Measurements from ENCODE around the gene SBF2. TPM values are rescaled to one million over a fixed set of nuclear protein-coding genes. Genes with fewer than 3 reads are reported as not detected.
"Not testable (repeated sequence)": the region's sequence is repeated elsewhere in the genome, so short reads cannot be mapped to it uniquely, and the experiment has no call there.

SBF2 gene
- total RNA-seq, 2 donors from 2014 or later, result 53.4 to 58.9 TPM

DNA sequence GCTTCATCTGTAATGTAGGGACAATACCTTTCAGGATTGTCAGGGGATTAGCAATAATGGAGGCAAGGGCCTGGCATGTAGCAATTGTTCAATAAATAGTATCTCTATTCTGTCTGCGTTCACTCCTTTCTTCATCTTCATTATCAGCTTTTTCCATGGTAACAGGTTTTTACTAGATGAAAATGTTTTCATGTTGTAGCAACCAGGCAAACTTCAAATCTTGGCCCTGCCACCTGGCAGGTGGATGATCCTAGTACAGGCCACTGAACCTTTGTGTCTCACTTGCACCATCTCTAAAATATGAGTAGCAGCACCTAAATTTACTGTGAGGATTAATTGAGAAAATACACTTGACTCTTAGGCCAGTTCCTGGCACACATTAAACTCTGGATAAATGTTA, 546.8 kb downstream of the SBF2 start:
- no peak for DNase-seq (ENCODE audit: low spot score)
- intact Hi-C loops (cut with DNase I), result loop anchor here in 1 of 2 donors (5.0 kb wide), 1 partner anchor 275 kb away; no protein-coding TSS in a partner anchor

DNA sequence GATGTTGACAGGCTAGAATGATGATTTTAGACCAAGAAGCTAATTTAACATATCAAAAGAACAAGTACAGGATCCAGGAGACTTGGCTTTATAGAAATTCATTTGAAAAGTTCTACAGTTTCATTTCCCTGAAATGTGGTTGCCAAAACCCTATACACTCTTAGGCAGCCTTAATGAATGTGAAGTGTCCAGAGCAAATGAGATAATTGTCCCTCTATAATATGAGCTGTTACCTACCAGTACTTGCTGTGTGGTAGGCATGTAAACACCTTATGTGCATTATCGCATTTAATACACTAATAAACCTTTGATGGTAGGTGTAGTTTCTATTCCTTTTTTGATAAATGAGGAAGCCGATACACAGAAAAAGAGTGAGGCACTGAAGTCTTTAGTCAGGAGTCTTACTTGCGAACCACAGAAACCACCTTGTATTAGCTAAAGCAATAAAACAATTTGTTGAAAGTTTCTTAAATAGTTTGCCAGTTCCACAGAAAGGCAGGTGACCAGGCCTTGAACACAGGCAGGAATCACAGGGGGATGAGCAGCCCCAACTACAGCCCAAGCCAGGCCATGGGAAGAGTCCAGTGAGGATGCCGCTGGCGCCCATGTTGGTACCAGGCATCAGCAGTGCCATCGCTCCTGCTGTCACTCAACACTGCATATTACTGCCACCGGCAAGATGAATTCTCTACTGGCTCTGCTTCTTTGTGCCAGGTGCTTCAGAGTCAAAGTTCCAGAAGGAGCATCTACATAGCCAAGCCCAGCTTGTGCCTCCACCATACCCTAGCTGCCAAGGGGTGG, 548.4 kb downstream of the SBF2 start:
- intact Hi-C loops (cut with DNase I), result loop anchor here in 1 of 2 donors (5.0 kb wide), 1 partner anchor 273 kb away; no protein-coding TSS in a partner anchor
- DNase-seq (ENCODE audit: low spot score), result no peak

DNA sequence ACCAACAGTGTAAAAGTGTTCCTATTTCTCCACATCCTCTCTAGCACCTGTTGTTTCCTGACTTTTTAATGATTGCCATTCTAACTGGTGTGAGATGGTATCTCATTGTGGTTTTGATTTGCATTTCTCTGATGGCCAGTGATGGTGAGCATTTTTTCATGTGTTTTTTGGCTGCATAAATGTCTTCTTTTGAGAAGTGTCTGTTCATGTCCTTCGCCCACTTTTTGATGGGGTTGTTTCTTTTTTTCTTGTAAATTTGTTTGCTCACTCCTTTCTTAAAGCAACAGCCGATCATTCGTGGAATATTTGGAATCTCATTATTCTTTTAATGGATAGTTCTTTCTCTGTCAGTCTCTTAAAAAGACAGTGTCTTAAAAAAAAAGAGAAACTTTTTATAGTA, 550.5 kb downstream of the SBF2 start:
- intact Hi-C loops (cut with DNase I); DNase-seq (ENCODE audit: low spot score): not testable (repeated sequence)

DNA sequence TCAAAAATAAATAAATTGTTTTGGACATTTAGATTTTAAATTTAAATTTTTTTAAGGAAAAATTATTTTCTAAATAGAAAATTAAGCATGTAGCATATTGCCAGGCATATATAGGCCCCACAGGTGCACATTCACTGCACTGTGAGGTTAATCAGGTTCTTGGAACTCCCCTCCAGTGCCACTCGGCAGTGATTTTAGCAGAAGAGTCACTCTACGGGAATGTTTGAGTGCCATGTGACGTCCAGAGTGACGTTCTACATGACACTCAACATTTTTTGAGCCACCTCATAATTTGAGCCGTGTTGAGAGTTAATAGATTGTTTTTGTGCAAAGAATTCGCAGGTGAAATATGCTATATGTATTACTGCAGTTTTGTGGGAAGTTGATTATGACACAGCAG, 552.8 kb downstream of the SBF2 start:
- intact Hi-C loops (cut with DNase I), result no loop called here
- no peak for DNase-seq (ENCODE audit: low spot score)

DNA sequence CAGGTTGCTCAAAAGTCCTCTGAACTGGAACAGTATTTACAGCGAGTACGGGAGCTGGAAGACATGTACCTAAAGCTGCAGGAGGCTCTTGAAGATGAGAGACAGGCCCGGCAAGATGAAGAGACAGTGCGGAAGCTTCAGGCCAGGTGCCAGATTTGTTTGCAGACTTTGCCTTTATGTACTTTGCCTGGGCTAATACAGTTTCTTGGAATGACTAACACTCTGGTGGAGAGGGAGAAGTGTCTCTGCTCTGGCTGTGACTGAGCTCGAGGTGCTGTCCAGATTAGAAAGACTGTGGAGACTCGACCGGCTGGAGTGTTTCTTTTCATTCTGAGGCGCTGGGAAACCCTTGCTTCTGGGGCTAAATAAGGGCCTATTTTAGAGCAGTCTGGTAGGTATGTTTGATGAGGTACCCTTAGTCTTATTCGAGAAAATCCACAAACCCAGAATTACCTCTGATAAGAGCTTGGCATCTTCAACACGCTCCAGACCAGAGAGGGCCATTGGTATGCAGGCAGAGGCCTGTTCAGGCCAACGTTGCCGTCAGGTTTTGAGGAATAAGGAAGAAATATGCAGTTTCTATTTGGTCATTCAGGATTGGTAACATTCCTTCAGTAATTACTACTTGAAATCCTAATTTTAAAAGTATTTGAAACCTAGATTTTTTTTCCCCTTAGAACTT, 553.7 kb downstream of the SBF2 start:
- DNase-seq (ENCODE audit: low spot score), result no peak
- intact Hi-C loops (cut with DNase I), result no loop called here

DNA sequence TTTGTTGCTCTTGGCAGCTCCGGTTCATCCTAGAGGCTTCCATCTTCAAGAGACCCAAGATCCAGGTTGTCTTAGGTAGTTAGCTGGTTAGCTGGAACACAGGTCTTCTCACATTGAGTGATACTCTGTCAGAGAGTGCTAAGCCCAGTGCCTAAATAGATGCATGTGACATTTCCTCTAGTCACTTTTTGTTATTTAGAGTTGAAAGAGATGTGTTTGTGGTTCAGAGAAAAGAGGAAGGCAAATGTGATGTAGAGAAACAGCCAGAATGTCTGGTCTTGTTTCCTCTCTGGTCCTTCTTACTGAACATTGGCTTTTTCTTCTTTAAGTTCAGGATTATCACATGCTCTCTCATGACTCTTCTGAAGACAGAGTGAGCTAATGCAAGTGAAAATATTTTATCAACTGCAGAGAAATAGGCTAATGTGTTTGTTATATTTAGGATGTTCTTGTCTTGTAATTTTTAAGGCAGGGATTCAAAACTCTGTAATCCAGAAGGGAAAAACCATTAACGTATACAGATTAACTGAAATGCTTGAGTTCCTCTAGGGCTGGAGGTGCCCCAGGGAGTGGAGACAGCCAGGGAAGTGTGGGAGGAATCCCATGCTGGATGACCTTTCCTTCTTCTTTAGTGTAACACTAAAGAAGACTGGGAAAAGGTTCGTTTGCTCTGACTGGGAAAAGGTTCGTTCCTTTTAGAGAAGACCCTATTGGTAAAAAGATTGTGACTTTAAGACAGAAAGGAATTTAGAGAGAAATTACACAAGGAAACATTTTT, 554.7 kb downstream of the SBF2 start:
- intact Hi-C loops (cut with DNase I), result loop anchor here in 1 of 2 donors (10.0 kb wide), 1 partner anchor 115 kb away; no protein-coding TSS in a partner anchor

DNA sequence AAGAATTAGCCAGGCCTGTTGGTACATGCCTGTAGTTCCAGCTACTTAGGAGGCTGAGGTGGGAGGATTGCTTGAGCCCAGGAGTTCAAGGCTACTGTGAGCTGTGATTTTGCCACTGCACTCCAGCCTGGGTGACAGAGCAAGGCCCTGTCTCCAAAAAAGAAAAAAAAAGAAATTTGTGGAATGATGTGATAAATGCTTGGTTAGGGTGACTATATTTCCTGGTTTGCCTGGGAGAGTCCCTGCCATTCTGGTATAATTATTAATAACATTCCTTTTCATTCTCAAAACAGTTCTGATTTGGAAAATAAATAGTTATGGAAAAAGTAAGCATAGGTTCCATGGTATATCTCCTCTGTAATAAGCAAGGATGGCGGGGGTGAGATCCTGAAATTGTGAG, 555.3 kb downstream of the SBF2 start:
- DNase-seq (ENCODE audit: low spot score), result no peak
- intact Hi-C loops (cut with DNase I), result loop anchor here in 1 of 2 donors (10.0 kb wide), 1 partner anchor 114 kb away; no protein-coding TSS in a partner anchor

More for the DNA sequence above, 554.7 kb downstream of the SBF2 start:
- no peak for DNase-seq (ENCODE audit: low spot score)

DNA sequence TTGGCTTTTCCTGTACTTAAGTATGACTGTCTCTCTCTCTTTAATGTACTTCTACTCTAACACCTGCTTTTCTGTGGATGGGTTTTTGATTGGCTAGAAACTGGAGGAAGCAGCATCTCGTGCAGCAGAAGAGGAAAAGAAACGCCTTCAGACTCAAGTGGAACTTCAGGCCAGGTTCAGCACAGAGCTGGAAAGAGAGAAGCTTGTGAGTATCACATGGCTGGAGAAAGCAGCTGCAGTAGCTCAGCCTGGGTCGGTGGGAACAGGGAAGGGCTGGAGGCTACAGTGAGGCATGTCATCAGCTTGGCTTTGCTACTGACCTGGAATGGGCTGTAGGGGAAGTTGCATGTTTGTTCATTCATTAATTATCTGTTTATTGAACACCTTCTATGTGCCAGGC, 555.9 kb downstream of the SBF2 start:
- DNase-seq (ENCODE audit: low spot score), result no peak
- intact Hi-C loops (cut with DNase I), result loop anchor here in 1 of 2 donors (10.0 kb wide), 1 partner anchor 113 kb away; no protein-coding TSS in a partner anchor

DNA sequence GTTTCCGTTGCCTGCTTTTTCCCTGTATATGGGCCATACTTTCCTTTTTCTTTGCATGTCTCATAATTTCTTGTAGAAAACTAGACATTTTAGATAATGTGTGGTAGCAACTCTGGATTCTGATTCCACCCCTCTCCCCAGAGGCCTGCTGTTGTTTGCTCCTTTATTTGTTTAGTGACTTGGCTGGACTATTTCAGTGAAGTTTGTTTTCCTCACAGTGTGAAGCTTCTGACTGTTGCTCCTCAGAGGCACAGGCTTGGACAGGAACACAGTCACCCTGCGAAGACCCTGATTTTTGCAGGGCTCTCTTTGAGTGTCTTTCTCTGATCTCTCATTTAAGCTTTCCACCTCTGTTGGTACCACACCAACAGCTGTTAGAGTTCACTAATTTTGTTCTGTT, 557.7 kb downstream of the SBF2 start:
- no peak for DNase-seq (ENCODE audit: low spot score)
- intact Hi-C loops (cut with DNase I), result loop anchor here in 1 of 2 donors (10.0 kb wide), 1 partner anchor 112 kb away; no protein-coding TSS in a partner anchor

DNA sequence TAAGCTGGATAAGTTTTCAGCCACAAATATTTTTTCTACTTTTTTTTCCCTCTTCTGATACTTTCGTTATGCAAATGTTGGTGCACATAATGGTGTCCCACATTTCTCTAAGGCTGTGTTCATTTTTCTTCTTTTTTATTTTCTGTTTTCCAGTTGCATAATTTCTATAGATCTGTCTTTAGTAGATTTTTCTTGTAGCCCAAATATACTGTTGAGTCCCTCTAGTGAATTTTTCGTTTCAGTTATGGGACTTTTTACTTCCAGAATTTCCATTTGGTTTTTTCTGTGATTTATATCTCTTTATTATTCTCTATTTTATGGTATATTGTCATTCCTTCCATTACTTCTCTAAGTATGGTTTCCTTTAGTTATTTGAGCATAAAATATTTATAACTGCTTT, 558.1 kb downstream of the SBF2 start:
- no peak for DNase-seq (ENCODE audit: low spot score)
- intact Hi-C loops (cut with DNase I), result loop anchor here in 1 of 2 donors (10.0 kb wide), 1 partner anchor 111 kb away; no protein-coding TSS in a partner anchor

DNA sequence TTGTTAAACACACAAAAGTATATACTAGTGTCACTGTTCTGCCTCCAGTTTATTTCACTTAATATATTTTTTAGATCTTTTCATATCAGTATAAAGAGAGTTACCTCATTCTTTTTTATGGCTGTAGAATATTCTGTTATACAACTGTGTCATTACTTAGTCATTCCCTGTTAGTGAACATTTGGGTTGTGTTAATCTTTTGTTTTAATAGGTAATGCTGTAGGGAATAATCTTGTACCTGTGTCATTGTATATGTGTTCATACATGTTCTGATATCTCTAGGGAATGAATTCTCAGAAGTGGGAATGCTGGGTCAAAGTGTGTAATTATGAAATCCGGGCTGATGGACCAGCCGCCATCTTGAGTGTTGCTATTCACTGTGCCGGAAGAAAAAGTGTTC, 558.8 kb downstream of the SBF2 start:
- DNase-seq (ENCODE audit: low spot score), result no peak
- intact Hi-C loops (cut with DNase I), result loop anchor here in 1 of 2 donors (10.0 kb wide), 1 partner anchor 110 kb away; no protein-coding TSS in a partner anchor

DNA sequence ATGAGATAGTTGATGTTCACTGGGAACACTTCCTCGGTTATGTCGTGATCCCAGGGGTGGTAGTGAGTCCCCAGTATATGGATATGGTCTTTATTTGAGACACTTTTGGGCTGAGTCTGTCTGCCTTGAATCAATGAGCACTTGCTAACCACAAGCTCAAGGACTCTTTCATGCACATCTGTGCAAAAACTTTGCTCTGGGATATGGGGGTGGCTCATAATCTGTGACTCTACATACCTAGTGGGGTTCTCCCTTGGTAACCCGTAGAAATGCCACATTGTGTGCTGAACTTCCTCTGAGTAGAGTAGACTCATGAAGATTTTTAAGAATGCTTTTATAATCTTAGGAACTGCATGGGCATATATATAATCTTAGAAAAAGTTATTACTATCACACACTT, 560.8 kb downstream of the SBF2 start:
- intact Hi-C loops (cut with DNase I), result loop anchor here in 1 of 2 donors (10.0 kb wide), 1 partner anchor 108 kb away; no protein-coding TSS in a partner anchor
- DNase-seq (ENCODE audit: low spot score), result no peak

DNA sequence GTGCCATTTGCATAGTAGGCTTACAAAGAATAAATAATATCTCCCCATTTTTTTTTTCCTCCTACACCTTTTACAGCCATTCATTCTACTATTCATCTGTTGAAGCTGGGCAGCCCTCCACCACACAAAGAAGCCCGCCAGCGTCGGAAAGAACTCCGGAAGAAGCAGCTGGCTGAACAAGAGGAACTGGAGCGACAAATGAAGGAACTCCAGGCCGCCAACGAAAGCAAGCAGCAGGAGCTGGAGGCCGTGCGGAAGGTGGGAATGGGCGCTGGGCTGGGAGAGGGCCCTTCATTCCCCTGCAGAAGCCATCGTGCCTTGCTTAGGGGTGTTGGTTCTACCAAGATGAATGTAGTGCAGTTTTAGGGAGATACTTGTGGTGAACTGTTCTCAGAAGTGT, 561.6 kb downstream of the SBF2 start:
- intact Hi-C loops (cut with DNase I), result loop anchor here in 1 of 2 donors (10.0 kb wide), 1 partner anchor 108 kb away; no protein-coding TSS in a partner anchor

DNA sequence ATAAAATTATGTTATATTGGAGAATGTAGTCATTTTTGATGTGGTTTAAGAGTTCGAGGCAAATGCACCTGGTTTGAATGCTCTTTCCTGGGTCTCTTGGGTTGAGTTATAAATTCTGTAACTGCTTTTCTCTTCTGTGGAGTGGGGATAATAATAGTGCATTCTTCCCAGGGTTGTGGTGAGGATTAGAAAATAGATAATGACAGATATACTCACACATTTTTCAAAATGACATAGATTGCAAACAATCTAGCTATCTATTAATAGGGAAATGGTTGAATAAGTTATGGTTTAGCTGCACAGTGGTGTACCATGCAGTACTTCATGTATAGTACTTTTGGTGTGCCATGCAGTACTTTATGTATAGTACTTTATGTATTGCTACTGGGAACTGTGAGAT, 562.8 kb downstream of the SBF2 start:
- intact Hi-C loops (cut with DNase I), result loop anchor here in 1 of 2 donors (10.0 kb wide), 1 partner anchor 106 kb away; no protein-coding TSS in a partner anchor

More for the DNA sequence above, 561.6 kb downstream of the SBF2 start:
- DNase-seq (ENCODE audit: low spot score), result no peak

More for the DNA sequence above, 562.8 kb downstream of the SBF2 start:
- DNase-seq (ENCODE audit: low spot score), result no peak

Other genes with a start within 250 kb of the SBF2 start
- 10 to 100 TPM; 36.5 to 52.2 TPM for gene ADM, start 10.9 kb upstream of the SBF2 start, total RNA-seq
- gene AMPD3, start 161.0 kb upstream of the SBF2 start, total RNA-seq, result 1 to 10 TPM; 6.5 to 6.9 TPM
- gene RNF141, start 247.0 kb upstream of the SBF2 start, total RNA-seq, result 10 to 100 TPM; 24.7 to 25.3 TPM

Data from posterior vena cava (tissue), 2 donors.